Activated CD4-positive, alpha-beta T cell treated with anti-CD3 and anti-CD28 coated beads, Interleukin-2, amount 50 U/mL, for 16 hours (primary cell): ENCODE results near the gene ELF4.
"Not testable (repeated sequence)": the region's sequence is repeated elsewhere in the genome, so short reads cannot be mapped to it uniquely, and the experiment has no call there.

ENCODE experiments used
- DNase-seq: peaks from one replicate; pipeline ENCODE4 v3.0.0-alpha.2; 2020

Gene ELF4

GRCh38 chrX:130110379-130111219 lies at the start of gene ELF4:
TSS of gene ELF4 (minus strand) at chrX:130110497. CDS start at chrX:130081330, 29,167 bp downstream.
- peak; percentile 44 for DNase-seq

GRCh38 chrX:130159776-130160175 lies 49.5 kb upstream of the ELF4 start:
- DNase-seq = no peak

GRCh38 chrX:130158311-130158710 lies 48.0 kb upstream of the ELF4 start:
- DNase-seq = no peak

DNA sequence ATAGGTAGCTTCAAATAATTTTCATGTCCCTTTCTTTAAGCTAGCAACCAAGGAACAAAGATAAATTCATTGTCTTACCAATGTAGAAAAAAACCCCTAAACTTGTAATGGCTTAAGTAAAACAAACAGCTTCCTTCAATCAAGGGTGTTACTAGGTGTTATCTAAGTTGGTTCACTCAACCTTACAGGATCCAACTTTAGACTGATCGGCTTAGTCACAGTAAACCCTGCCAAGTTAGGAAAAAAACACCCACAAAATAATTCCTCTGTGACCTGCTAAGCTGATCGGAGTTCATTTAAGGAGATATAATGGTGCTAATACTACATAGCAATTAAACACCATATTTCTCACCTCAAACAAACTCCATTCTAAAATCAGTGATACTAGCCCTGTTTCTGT lies 45.3 kb upstream of the ELF4 start:
- DNase-seq = no peak

DNA sequence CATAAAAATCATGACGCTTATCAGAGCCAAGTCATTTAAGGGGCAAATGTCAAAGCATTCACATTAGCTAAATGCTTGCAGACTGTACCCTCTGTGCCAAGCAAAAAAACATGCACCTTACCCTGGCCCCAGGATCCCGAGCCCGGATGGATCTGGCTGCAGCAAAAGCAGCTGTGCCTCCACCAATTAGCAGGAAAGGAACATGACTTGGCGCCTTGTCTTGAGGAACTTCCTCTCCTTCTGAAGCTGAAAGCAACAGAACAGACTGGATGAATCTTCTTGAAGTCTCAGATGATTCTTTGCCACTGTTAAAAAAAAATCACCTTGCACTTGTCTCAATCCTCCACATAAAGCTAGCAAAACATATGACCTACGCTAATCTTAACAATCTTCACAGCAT lies 37.3 kb upstream of the ELF4 start:
- DNase-seq = no peak

GRCh38 chrX:130145123-130145522 lies 34.8 kb upstream of the ELF4 start:
- DNase-seq = no peak

GRCh38 chrX:130144509-130144908 lies 34.2 kb upstream of the ELF4 start:
- no peak for DNase-seq

- DNase-seq = no peak
These were observed 29.3 kb upstream of the ELF4 start for GRCh38 chrX:130139474-130140201.

GRCh38 chrX:130136961-130137360 lies 26.7 kb upstream of the ELF4 start:
- DNase-seq = no peak

DNA sequence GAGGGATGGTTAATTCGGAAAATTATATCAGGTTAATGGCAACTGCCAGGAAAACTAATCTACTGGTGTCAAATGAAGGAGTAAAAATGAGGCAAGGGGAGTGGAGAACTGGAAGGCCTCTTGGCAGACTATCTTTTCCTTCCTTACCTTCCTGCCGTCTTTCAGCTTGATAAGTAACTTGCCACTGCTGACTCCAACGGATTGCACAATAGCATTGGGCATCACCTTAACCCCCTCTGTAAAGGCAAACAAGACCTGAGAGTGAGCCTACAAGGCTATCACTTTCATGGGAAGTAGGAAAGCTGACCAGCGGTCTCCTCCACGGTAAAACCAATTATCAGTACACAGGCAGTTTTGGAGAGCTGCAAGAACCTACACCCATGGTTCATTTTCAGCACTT lies 26.2 kb upstream of the ELF4 start:
- DNase-seq = no peak

- DNase-seq = no peak
These were observed 20.7 kb upstream of the ELF4 start for GRCh38 chrX:130130990-130131389.

- DNase-seq = no peak
These were observed 15.0 kb upstream of the ELF4 start for GRCh38 chrX:130125091-130125874.

- no peak for DNase-seq
These were observed 14.3 kb upstream of the ELF4 start for GRCh38 chrX:130124577-130124976.

- no peak for DNase-seq
These were observed 11.2 kb upstream of the ELF4 start for GRCh38 chrX:130121505-130121800.

DNA sequence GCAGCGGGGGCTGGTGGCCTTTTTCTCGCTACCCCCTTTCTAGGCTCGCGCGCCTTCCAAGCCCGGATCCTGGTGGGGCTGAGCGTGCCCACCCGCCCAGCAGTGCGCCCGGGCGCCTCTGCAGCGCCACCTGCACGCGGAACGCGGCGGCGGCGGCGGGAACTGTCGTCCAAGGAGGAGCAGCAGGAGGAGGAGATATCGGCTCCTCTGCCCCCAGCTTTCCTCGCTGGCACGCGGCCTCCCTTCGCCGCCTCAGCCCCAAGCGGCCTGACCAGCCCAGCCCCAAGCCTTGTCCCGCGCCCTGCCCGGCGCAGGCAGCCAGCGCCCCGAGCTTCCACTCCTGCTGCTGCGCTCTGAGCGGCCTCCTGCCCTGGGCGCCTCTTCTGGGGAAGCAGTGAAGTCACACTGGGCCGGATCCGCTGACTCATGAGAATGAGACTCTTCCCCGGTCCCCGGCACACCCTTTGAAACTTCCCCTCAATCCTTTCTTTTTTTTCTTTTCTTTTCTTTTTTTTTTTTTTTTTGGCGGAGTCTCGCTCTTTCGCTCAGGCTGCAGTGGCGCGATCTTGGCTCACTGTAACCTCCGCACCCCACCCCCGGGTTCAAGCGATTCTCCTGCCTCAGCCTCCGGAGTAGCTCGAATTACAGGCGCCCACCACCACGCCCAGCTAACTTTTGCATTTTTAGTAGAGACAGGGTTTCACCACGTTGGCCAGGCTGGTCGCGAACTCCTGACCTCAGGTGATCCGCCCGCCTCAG lies 10.6 kb upstream of the ELF4 start:
- DNase-seq = peak; percentile 68

DNA sequence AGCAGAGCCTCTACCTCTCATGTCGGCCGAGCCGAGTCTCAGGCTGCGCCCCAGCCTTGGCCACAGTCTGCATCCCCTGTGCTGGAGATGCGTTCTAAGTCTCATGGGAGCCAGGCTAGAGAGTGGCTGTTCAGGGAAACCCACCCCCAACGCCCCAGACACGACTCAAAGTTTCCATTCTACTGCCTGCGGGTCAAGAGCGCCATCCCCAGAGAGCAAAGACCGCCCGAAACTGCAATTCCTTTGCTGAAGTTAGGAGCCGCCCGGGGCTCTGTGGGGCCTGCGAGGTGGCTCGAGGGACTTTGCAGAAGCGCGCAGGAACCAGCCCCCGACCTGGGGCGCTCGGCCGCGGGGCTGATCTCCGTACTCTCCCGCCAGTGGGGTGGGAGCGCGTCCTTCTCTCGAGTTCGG lies 10.0 kb upstream of the ELF4 start:
- peak; percentile 16 for DNase-seq

GRCh38 chrX:130119312-130119898 lies 9.1 kb upstream of the ELF4 start:
- DNase-seq = no peak

- peak; percentile 40 for DNase-seq
These were observed 8.4 kb upstream of the ELF4 start for GRCh38 chrX:130118441-130119311.

DNA sequence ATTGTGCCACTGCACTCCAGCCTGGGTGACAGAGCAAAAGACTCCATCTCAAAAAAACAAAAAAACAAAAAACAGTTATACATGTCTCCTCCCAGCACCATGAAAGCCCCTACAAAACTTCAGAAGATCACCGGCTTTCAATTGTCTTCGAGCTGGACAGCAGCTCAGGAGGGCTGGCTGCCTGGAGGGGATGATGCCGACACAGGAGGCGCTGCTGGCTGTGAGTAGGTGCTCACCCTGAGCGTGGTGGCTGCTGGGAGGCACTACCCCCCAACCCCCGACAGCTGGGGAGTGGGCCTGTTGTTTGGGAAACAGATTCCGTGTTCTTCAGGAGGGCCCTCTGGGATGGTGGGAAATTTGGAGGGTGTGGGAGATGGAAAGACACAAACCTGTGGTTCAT lies 6.9 kb upstream of the ELF4 start:
- no peak for DNase-seq

- DNase-seq = not testable (repeated sequence)
These were observed 5.0 kb upstream of the ELF4 start for GRCh38 chrX:130115119-130115885.

GRCh38 chrX:130114141-130114588 lies 3.9 kb upstream of the ELF4 start:
- no peak for DNase-seq
